ENCODE results near the gene ADRA2A.

ADRA2A gene

DNA sequence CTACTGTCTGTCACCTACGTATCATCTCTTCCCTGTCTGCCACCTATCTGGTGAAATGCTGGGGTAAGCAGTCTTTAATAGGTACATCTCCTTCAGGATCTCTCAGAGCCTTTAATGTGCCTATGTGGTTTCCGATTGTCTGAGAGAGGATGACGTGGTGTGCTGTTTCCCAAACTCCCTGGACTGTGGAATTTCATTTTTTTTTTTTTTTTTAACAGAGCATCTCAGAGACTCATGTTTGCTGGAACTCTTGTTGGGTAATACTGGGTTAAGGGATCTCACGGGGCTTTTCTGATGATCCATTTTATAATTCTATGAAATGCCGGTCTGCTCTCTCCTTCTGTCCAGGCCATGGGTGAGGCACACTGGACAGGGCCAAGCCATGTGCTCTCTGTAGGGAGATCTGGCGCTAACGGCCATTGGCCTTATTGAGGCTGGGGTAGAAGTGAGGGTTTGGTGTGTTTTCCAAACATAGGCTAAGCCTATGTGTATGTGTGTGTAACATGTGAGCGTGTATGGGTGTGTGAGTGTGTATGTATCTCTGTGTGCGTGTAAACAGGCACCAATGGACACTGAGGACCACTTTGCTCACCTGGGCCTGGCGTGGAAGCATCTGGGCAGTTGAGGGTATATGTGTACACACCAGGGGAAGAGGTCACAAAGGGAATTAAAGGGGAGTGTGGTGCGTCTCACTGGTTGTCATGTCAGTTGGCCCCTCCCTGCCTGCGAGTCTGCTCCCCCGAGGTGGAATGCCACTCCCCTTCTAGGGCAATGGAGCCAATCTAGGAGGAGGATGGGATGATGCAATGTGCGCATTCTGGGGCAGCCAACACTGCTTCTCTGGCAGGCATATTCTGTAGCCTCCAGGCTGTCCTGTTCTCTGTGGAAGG, 7.8 kb downstream of the ADRA2A start:
- no peak for DNase-seq

DNA sequence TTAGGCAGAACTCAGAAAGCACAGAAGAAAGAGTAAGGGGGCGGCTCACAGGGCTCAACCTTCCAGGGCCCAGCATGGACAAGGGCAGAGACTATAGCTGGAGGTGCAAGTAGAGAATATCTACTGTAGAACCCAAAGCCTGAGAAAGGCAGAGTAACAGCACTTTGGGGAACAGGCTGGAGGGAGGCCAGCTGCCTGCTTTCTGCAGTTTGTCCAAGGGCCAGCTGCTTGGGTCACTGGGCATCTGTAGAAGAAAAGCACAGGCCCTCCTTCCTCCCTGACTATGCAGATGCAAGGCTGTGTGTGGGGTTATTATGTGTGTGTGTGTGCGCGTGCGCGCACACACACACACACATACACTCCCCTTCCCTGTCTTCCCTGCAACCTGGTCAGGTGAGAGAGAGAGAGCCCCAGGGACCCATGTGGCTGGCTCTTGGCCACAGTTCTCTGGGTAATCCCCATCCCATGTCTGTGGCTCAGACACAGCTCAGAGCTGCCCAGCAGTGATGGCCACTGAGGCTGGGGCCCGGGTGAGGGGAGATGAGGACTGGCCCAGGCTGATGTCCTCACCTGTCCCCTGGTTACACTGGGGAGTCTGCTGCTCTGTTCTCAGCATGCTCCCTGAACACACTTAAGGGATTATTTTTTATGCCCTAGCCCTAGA, 9.0 kb downstream of the ADRA2A start:
- no peak for DNase-seq

DNA sequence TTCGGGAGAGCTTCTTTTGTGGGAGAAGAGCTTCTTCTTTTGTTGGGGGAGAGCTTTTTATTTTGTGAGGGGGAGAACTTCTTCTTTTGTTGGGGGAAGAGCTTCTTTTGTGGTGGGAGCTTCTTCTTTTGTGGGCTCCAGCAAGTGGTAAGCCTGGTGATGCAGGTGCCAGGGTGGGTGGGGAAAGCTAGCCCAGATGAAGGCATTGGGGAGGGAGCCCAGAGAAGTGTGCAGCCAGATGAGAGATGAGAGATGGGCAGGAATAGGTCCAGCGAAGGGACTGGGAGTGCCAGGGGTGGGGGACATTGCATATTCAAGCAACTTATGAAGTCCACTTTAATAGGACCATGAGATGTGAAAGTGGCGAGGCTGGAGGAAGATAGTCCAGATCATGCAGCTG, 9.7 kb downstream of the ADRA2A start:
- DNase-seq = no peak

DNA sequence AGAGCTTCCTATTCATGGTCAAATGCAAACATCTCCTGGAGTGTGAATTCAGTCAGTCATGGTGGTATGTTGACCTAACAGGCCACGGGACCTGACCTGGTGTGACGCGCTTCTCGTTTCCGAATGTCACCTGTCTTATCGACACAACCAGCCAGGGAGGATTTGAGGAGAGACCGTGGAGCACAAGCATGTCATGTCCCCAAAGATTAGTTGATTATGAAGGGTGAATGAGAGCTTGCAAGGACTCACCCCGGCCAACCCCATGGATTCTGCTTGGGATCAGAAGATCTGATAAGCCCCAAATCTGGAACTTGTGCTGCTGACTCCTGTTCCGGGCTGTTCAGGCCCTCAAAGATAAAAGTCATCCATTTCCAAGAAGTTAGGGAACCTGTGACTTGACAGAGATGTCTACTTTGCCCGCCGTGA, 10.5 kb downstream of the ADRA2A start:
- no peak for DNase-seq

DNA sequence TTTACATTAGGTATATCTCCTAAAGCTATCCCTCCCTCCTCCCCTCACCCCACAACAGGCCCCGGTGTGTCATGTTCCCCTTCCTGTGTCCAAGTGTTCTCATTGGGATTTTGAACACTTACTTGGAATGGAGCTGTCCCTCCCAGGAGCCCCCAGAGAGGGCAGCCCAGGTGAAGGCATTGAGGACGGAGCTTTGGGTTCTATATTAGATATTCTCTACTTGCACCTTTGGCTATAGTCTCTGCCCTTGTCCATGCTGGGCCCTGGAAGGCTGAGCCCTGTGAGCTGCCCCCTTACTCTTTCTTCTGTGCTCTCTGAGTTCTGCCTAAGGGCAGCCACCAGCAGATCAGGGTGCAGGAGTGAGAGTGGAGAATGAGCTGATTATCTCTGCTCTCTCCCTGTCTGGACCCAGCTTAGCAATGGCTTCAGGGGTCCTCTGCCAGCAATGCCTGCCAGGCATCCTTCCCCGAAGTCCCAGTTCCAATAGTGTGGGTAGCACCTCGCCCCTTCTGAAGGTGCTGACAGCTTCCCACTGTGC, 11.2 kb downstream of the ADRA2A start:
- DNase-seq = no peak

DNA sequence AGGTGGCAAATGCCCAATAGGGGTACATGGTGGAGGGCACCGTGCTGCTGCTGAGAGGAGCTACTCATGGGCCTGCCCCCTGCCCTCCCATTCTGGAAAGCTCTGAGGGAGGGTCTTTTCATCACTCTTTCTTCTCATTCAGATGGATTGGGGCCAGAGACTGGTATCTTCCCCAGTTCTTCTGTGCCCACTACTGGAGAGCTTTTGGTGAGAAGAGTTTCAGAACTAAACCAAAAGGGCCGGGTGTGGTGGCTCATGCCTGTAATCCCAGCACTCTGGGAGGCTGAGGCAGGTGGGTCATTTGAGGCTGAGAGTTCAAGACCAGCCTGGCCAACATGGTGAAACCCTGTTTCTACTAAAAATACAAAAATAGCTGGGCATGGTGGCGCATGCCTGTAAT, 12.5 kb downstream of the ADRA2A start:
- DNase-seq = no peak

DNA sequence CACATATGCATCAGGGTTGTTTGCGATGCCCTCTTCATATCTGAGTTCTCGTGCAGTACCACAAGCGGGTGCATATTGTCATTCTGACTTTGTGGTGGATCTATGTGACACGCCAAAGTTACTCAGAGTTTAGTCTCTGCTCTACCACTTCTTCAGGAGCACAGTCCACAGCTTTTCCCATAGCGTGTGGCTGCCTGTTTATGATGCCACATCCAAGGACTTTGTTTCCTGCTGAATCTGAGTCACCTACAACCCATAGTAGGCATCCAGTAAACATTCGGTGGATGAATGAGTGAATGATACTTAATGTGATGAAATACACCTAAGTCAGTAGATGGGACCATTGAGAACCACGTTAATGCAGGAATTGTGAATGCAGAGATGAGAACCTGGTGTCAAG, 15.0 kb downstream of the ADRA2A start:
- no peak for DNase-seq

DNA sequence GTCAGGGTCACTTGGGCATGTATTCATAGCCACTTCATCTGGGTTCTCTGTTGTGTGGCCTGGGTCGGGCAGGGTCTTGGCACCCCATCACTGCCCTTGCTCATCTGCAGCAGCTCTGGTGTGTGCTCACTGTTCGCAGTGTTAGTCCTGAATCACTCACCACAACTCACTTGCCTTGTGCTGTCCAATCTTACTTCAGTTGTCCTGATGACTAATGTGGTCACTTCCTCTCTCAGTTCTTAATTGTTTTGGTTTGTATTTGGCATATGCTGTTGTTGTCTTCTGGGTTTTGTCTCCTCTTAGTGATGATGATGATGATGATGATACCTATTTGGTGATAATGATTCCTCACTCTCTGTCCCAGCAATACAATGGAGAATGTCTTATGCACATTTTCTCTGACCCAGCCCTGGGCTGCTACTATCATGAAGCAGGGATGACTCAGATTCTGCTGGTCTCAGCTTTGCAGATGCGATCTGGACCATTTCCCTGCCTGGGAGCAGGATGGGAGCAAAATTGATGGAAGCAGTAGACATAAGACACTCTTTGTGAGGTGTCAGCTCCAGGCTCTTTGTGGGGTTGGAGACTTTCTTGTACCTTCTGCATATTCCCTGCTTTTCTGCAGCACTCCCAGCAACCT, 17.0 kb downstream of the ADRA2A start:
- DNase-seq = no peak

DNA sequence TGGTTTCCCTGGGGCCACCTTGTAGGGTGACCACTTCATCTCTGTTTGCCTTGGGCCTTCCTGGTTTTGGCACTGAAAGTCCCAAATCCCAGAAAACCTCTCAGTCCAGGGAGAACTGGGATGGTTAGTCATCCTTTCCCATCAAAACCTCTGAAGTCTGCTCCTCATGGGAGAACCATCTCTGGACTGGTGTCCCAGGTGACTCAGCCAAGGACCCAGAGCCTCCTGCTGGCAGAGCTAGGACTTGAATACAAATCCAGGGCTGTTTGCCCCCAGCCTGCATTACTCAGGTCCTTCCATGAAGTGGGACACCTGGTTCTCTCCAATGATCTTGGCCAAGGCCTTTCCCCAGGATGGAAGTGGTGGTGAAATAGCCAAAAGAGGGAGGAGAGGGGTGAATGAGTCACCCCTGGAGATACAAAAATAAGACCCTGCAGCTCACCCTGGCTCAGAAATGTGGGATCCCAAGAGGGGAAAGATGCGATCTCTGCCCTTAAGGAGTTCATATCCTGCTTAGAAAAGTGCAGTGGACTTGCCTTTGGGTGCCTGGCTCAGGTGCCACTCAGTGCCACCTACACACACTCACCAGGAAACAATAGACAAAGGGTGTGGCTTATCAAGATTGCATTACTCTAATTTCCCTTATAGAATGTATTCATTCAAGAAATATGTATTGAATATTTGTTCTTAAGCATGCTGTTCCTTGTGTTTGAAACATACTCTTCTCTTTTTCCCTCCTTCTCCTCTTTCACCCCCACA, 22.0 kb downstream of the ADRA2A start:
- no peak for DNase-seq

DNA sequence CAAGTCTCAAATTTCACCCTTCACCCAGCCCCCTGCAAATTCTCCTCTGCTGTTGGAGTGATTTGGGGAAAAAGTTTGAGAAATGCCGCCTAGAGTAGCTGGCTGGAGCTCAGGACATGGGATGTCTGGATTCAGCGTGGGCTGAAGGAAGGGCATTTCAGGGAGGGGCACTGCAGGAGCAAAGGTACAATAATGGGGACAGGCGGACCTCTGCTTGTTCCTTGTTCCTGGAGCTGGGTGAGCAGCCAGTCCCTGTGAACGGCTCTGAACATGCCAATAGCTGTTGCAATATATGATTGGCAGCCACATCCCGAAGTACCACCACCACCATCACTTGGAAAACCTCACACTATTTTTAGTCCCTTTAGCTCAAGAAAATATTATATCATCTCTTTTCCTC, 23.4 kb downstream of the ADRA2A start:
- no peak for DNase-seq

DNA sequence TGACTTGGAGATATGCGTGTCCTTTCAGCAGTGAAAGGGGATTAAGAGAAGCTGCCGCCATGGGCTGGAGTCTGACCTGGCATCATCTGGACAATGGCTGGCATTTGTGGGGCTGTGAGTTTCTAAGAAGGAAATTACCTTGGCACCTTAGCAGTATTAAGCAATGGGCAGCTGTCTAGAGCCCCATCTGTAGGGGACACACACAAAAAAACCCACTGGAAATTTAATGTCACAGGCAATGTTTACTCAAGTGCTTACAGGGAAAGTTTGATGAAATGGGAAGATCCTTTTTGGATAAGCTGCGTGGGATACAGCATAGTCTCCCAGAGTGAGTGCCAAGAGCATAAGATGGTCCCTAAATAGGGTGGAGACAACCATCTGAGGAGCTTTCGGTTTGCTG, 25.0 kb downstream of the ADRA2A start:
- DNase-seq = no peak

DNA sequence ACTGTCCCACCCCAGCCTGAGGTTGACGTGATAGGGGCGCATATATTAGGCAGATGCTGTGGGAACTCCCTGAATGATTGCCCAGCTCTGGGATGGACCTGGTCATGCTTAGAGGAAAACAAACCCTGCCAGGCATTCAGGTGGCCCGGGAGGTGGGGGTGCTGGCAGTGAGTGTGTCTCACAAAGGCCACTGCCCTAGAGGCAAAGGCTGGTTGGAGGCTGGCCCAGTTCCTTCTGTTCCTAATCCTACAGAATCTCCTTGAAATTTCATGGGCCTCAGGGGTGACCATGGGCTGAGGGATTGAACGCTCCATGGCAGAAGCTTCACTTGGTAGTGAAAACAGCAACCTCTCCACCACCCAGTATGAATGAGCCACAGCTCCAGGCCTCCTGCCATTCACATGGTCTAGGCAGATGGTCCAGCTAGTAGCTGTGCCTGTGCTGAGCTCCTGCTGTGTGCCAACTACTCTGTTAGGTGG, 25.6 kb downstream of the ADRA2A start:
- no peak for DNase-seq

DNA sequence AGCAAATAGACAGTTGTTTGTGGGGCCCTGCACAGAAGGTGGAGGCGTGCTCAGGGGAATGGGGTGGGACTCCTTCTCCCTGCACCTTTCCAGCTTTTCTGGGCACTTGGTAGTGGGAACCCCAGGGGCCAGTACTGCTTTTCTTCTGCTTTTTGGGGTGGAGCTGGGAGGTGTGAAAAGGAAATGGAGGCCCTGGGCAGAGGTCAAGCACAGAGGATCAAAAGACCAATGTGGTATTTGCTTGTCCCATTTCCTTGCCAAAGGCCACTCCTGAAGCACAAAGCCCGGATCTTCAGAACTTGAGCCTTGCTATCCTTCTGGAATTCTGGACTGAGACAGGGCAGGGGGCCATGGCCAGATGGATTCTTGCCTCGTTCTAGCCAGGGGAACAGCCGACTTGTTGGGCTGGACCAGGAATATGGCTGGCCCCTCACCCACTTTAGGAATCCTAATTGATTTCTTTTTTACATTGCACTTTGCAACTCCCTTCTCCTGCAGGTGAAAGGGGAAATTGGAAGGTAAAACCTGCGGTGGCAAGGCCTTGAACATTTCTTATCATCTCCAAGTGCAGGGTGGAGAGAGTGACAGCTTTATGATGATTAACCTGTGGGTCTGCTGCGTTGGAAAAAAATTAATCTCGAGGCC, 26.5 kb downstream of the ADRA2A start:
- DNase-seq = no peak

DNA sequence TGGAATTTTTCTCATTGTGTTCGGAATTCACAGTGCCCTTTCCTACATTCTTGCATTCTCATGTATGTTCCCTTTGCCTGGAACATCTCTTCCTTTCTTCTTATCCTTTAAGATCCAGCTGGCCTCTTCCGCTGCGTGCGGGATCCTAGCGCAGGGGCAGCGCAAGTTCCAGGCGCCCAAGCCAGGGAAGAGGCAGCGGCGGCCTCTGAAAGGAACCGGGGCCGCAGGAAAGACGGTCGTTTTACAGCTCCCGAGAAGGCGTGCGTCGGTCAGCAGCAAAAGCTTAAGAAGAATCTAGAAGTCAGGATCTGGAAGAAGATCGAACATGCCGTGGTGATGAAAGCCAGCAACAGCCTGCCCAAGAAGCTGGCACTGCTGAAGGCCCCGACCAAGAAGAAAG, 28.0 kb downstream of the ADRA2A start:
- no peak for DNase-seq

DNA sequence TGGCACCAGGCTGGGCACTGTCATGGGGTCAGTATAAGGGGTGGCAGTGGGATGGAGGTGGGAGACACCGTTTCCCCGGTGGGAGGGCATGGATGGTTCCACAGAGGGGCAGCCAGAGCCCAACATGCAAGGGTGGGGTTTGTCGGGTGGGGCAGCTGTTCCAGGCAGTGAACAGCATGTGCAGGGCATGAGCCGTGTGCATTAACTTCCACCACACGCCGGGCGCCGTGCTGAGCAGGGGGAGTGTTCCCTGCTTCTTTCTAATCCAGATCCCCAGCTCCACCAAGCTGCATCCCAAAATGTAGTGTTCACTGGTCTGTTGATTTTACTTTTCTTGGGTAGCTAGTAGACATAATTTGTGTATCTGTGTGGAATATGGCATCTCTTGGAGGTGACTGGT, 29.3 kb downstream of the ADRA2A start:
- no peak for DNase-seq

DNA sequence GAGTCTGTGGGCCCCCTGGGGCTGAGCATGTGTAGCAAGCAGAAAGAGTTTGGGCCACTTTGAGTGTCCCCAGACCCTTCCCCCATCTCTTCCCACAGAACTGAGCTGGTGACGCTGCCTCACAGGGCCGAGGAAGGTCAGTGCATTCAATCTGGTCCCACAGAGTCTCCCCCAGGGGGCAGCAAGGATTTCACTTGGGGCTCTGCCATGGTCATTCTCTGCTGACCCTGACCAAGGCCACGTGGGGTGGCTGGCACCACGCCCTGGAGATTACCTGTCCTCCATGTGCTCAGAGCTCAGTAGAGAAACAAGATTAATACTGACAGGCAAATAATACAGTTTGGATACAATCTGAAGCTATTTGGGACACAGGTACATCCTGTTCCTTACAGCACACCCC, 30.2 kb downstream of the ADRA2A start:
- no peak for DNase-seq

DNA sequence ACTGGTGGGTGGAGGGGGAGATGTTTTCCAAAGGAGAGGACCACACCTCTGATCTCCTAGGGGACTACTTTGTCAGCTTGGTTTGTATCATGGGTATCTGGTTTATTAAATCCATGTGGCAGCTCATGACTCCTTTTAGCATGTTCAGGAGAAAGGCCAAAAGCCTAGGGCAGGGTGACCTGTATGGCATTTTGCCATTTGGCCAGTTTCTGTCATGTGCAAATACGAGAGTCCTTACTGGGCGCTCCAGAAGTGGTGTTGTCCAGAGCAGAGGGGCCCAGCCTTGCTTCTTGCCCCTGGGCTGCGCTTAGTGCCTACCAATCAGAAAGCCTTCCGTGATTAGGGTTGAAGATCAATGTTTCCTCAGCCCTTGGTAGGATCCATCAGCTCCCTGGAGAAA, 31.0 kb downstream of the ADRA2A start:
- DNase-seq = no peak

DNA sequence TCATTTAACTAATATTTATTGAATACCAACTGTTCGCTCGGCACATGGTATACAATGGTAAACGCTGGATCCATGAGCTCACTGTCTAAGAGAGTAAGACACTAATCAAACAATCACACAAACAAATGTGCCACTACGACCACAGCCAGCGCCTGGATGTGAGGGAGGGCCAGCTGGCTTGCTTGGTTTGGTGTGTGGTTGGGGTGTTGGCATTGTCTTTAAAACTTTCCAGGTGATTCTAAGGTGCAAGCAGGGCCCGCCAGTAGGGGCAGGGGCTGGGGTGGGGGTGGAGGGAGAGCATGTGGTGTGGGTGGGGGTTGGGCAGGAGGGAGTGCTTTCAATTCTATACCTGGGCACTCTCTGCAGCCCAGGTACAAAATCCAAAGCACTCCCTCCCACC, 31.6 kb downstream of the ADRA2A start:
- DNase-seq = no peak

DNA sequence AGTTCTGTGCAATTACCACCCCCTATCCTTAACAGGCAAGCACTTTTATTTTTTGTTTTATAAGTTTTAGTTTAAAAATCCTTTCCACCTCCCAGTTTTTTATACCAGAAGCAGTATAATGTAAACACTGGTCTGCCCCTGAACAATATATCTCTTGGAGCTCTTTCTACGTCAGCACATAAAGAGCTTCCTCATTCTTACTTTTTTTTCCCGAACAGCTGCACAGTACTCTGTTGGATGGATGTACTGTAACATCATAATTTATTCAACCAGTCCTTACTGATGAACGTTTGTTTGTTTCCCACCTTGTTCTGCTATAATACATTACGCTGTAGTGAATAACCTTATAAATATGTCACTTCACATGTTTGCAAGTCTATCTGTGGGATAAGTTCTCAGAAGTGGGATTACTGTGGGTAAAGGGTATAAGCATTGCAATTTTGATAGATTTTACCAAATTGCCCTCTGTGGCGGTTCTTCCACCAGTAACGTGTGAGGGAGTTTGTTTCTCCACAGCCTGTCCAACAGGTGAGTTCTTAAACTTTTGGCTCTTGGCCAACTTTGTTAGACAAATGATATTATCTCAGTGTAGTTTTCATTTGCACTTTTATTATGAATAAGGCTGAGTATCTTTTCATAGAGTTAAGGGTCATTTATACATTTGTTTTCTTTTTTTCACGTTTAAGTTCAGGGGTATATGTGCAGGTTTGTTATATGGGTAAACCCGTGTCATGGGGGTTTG, 32.8 kb downstream of the ADRA2A start:
- DNase-seq = no peak

DNA sequence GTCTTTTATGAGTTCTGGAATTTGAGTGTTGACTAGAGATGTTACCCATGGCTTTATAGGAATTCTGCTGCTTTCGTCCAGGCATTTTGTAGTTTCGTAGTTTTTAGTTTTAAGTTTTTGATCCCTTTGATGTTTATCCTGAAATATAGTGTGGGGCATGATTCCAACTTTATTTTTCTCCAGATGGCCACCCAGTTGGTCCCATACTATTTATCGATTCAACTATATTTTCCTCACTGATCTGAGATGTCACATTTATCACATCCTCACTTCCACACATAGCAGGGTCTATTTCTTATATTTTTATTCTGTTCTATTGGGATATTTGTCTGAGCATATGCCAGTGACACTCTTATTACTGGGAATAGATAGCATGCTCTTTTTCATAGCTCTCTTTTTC, 33.9 kb downstream of the ADRA2A start:
- DNase-seq = no peak

DNA sequence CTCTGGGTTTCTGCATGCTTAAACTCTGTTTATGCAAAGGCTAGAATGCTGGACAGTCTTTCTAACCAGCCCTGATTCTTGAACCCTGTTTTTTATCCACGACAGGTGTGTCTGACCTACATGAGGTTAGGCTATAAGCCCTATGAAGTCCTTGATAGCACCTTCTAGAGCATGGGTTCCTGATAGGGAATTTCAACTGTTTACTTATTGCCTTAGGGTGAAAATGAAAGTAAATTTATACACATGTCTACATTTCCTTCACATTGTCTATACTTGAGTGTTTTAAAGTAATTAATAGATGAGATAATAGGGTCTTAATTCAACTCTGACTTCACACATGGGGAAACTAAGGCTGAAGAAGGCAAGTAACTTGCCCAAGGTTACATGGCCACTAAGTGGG, 35.5 kb downstream of the ADRA2A start:
- no peak for DNase-seq
